DMS114 treated with DMSO at 0.1 percent for 48 hours (cell line): ENCODE data around the gene SLC1A2.

Source experiments
- DNase-seq: peaks from one replicate; lab custom pipeline; 2025; ENCODE audit not compliant: unreplicated experiment; lab: John Stamatoyannopoulos, UW

SLC1A2 gene

GRCh38 chr11:35247863-35248262 is 171.5 kb downstream of the SLC1A2 start:
- no peak for DNase-seq

GRCh38 chr11:35247428-35247827 is 171.9 kb downstream of the SLC1A2 start:
- DNase-seq = no peak

GRCh38 chr11:35246745-35247144 is 172.6 kb downstream of the SLC1A2 start:
- no peak for DNase-seq

GRCh38 chr11:35245786-35246185 is 173.6 kb downstream of the SLC1A2 start:
- no peak for DNase-seq

GRCh38 chr11:35245056-35245455 is 174.3 kb downstream of the SLC1A2 start:
- DNase-seq = no peak

- no peak for DNase-seq
Measured at GRCh38 chr11:35243774-35244173, 175.6 kb downstream of the SLC1A2 start.

- DNase-seq = no peak
Measured at GRCh38 chr11:35242412-35243242, 176.7 kb downstream of the SLC1A2 start.

- no peak for DNase-seq
Measured at GRCh38 chr11:35241531-35241930, 177.8 kb downstream of the SLC1A2 start.

- no peak for DNase-seq
Measured at GRCh38 chr11:35241083-35241482, 178.3 kb downstream of the SLC1A2 start.

GRCh38 chr11:35239471-35240075 is 179.8 kb downstream of the SLC1A2 start:
- DNase-seq = no peak

- DNase-seq = no peak
Measured at GRCh38 chr11:35238882-35239281, 180.5 kb downstream of the SLC1A2 start.

- DNase-seq = no peak
Measured at GRCh38 chr11:35237860-35238715, 181.3 kb downstream of the SLC1A2 start.

- DNase-seq = no peak
Measured at GRCh38 chr11:35237351-35237750, 182.0 kb downstream of the SLC1A2 start.

GRCh38 chr11:35236667-35237003 is 182.7 kb downstream of the SLC1A2 start:
- DNase-seq = no peak

GRCh38 chr11:35235936-35236666 is 183.3 kb downstream of the SLC1A2 start:
- no peak for DNase-seq

- no peak for DNase-seq
Measured at GRCh38 chr11:35235498-35235897, 183.9 kb downstream of the SLC1A2 start.

- no peak for DNase-seq
Measured at GRCh38 chr11:35235157-35235468, 184.2 kb downstream of the SLC1A2 start.

- no peak for DNase-seq
Measured at GRCh38 chr11:35234460-35235156, 184.8 kb downstream of the SLC1A2 start.

GRCh38 chr11:35233518-35233917 is 185.8 kb downstream of the SLC1A2 start:
- no peak for DNase-seq

- no peak for DNase-seq
Measured at GRCh38 chr11:35232891-35233330, 186.4 kb downstream of the SLC1A2 start.
